A549 (cell line): ENCODE results near the gene STN1.

ENCODE experiments used
- CTCF ChIP-seq: fragments of >200 bp; sonication (Bioruptor Twin); formaldehyde crosslinking; IDR thresholded peaks from 3 replicates; pipeline ENCODE4 v1.5.1; 2016
- ELK1 ChIP-seq: fragments of 150-350 bp; IDR thresholded peaks from 2 replicates; pipeline ENCODE4 v1.6.1; 2014; ENCODE audit warnings: low read depth, mild to moderate bottlenecking, low read length
- FOXS1 ChIP-seq: fragments of 250-450 bp; sonication (Bioruptor Pico); IDR thresholded peaks from 2 replicates; pipeline ENCODE4 v1.5.0; 2020; ENCODE audit warnings: mild to moderate bottlenecking, moderate library complexity
- HMGXB4 ChIP-seq: fragments of 250-450 bp; sonication (Bioruptor Pico); IDR thresholded peaks from 2 replicates; pipeline ENCODE4 v1.5.0; 2021; ENCODE audit warnings: mild to moderate bottlenecking, moderate library complexity, borderline replicate concordance
- KDM1A ChIP-seq: fragments of 200-600 bp; sonication (generic); IDR thresholded peaks from 2 replicates; pipeline ENCODE4 v1.6.1; 2016; ENCODE audit warnings: low read depth, mild to moderate bottlenecking
- MAX ChIP-seq: IDR thresholded peaks from 2 replicates; pipeline ENCODE4 v1.6.1; 2012
- NR3C1 ChIP-seq: fragments of >200 bp; sonication (Bioruptor Twin); formaldehyde crosslinking; IDR thresholded peaks from 3 replicates; pipeline ENCODE4 v1.6.1; 2017
- POLR2A ChIP-seq: IDR thresholded peaks from 2 replicates; pipeline ENCODE4 v1.6.1; 2012; ENCODE audit warnings: mild to moderate bottlenecking, low read length
- RAD21 ChIP-seq, 2 experiments: fragments of >200 bp in 1 of 2; sonication (Bioruptor Twin) in 1 of 2; formaldehyde crosslinking in 1 of 2; IDR thresholded peaks in 1 of 2; conservative IDR thresholded peaks in 1 of 2; 2 replicates in 1 of 2; 3 replicates in 1 of 2; pipeline ENCODE4 v1.6.1; 2012 to 2018; ENCODE audit warnings: inconsistent platforms in 1 of 2
- RARB ChIP-seq: fragments of 250-450 bp; sonication (Bioruptor Pico); IDR thresholded peaks from 2 replicates; pipeline ENCODE4 v1.8.0; 2021; ENCODE audit warnings: mild to moderate bottlenecking, moderate library complexity
- SMC3 ChIP-seq: fragments of >200 bp; sonication (Bioruptor Twin); formaldehyde crosslinking; IDR thresholded peaks from 3 replicates; pipeline ENCODE4 v1.6.1; 2018; ENCODE audit warnings: inconsistent platforms
- ZC3H11A ChIP-seq: fragments of 450-650 bp; IDR thresholded peaks from 2 replicates; pipeline ENCODE4 v1.6.1; 2014; ENCODE audit warnings: antibody characterized with exemption, mild to moderate bottlenecking
- ZFP36 ChIP-seq: fragments of 450-650 bp; IDR thresholded peaks from 2 replicates; pipeline ENCODE4 v1.6.1; 2014; ENCODE audit warnings: borderline replicate concordance; ENCODE audit not compliant: partially characterized antibody

- no peak for TF ChIP-seq ZC3H11A
- no peak for TF ChIP-seq POLR2A
- TF ChIP-seq CTCF, result no peak
- TF ChIP-seq MAX, result no peak
- no peak for TF ChIP-seq NR3C1
- no peak for TF ChIP-seq HMGXB4 (CRISPR knock-in tag)
- no peak for TF ChIP-seq ZFP36
- TF ChIP-seq ELK1, result no peak
- TF ChIP-seq RARB (CRISPR knock-in tag), result no peak
- no peak for TF ChIP-seq RAD21 (conservative IDR thresholded peaks at IDR 0.05 in 1 of 2, IDR thresholded peaks at IDR 0.05 in 1 of 2)
- no peak for TF ChIP-seq FOXS1 (CRISPR knock-in tag)
- no peak for TF ChIP-seq KDM1A
- TF ChIP-seq SMC3, result no peak
Observed at GRCh38 chr10:103923502-103923901, 5.5 kb upstream of the STN1 start.
